HG02623 (cell line): ENCODE data around the gene KIAA1217.

ENCODE experiments used
- ATAC-seq: cut with Tn5 transposase; IDR thresholded peaks from one replicate; pipeline ENCODE4 v1.9.1; 2021; ENCODE audit warnings: moderate library complexity; ENCODE audit not compliant: unreplicated experiment

KIAA1217 gene

GRCh38 chr10:24571870-24572450, 363.0 kb downstream of the KIAA1217 start:
- no peak for ATAC-seq

- ATAC-seq, result no peak
These were observed 365.2 kb downstream of the KIAA1217 start for GRCh38 chr10:24574161-24574560.

GRCh38 chr10:24574578-24575155, 365.7 kb downstream of the KIAA1217 start:
- ATAC-seq, result no peak

GRCh38 chr10:24575481-24576002, 366.6 kb downstream of the KIAA1217 start:
- ATAC-seq, result no peak

- ATAC-seq, result no peak
These were observed 370.5 kb downstream of the KIAA1217 start for GRCh38 chr10:24579448-24579847.

- ATAC-seq, result no peak
These were observed 371.0 kb downstream of the KIAA1217 start for GRCh38 chr10:24579906-24580305.

- ATAC-seq, result no peak
These were observed 380.3 kb downstream of the KIAA1217 start for GRCh38 chr10:24589265-24589664.

- no peak for ATAC-seq
These were observed 381.9 kb downstream of the KIAA1217 start for GRCh38 chr10:24590697-24591457.

GRCh38 chr10:24596217-24596930, 387.4 kb downstream of the KIAA1217 start:
- no peak for ATAC-seq

GRCh38 chr10:24597426-24597825, 388.5 kb downstream of the KIAA1217 start:
- no peak for ATAC-seq
